Effector memory CD4-positive, alpha-beta T cell (primary cell): ENCODE results near the gene CSRP1.

ENCODE experiments used
- DNase-seq, 3 donors: peaks; one replicate each; pipeline ENCODE4 v3.0.0-alpha.2; 2020
- H3K27ac ChIP-seq: 2 replicates; pipeline ENCODE4 v1.7.0; 2013; ENCODE audit warnings: mild to moderate bottlenecking, low read length, moderate library complexity; ENCODE audit not compliant: insufficient read depth, poor library complexity, severe bottlenecking
- H3K27me3 ChIP-seq: replicated peaks from 2 replicates; pipeline ENCODE4 v1.7.0; 2013; ENCODE audit warnings: mild to moderate bottlenecking, low read length; ENCODE audit not compliant: insufficient read depth, control insufficient read depth, poor library complexity, severe bottlenecking
- H3K36me3 ChIP-seq: 2 replicates; pipeline ENCODE4 v1.7.0; 2013; ENCODE audit warnings: mild to moderate bottlenecking, low read length, moderate library complexity; ENCODE audit not compliant: control insufficient read depth, insufficient read depth
- H3K4me1 ChIP-seq: 2 replicates; pipeline ENCODE4 v1.7.0; 2013; ENCODE audit warnings: low read length, mild to moderate bottlenecking; ENCODE audit not compliant: control insufficient read depth, insufficient read depth, poor library complexity, severe bottlenecking
- H3K4me3 ChIP-seq: 2 replicates; pipeline ENCODE4 v1.7.0; 2013; ENCODE audit warnings: low read length, low read depth, mild to moderate bottlenecking; ENCODE audit not compliant: insufficient read depth, poor library complexity, severe bottlenecking
- H3K9me3 ChIP-seq: 2 replicates; pipeline ENCODE4 v1.7.0; 2013; ENCODE audit warnings: mild to moderate bottlenecking, low read length, moderate library complexity; ENCODE audit not compliant: control insufficient read depth

The CSRP1 gene

DNA sequence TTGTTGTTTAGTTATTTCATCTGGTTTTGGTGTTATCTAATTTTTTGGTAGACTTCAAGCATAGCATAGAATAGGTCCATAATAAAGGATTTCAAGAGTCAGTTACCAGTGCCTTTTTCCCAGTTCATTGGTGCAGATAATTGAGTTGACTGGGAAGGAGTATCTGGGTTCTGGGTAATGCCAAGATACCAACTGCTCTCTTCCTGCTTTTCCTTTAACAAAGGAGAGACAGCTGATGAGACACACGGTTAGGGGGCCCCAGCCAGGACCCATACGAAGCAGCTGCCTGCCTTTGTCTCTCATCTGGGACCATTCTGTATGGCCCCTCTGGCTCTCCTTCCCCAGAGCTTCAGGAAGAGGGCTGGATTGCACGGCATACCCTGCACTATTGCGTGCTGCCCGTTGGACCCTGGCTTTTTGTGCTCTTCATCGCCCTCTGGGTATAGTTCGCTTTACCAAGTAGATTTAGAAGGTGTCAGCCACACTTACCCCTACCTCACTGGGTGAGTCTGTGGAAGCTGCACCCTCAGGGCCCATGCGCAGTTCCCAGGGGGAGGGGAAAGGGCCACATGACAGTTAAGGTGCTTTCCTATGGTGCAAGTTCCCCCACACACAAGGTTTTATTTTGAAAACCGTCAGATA is 39.0 kb upstream of the CSRP1 start:
- no peak overlapping the region for H3K27ac ChIP-seq
- no peaks in the 10 kb centered on the region for H3K36me3 ChIP-seq
- DNase-seq: no peak
- no peaks in the 10 kb centered on the region for H3K9me3 ChIP-seq
- H3K4me3 ChIP-seq: no peak overlapping the region
- peaks cover 2% of the 10 kb centered on the region for H3K27me3 ChIP-seq
- no peaks in the 10 kb centered on the region for H3K4me1 ChIP-seq

GRCh38 chr1:201544710-201545109 is 37.8 kb upstream of the CSRP1 start:
- peaks cover 12% of the 10 kb centered on the region for H3K27me3 ChIP-seq
- H3K4me3 ChIP-seq: no peak overlapping the region
- DNase-seq: no peak
- no peaks in the 10 kb centered on the region for H3K9me3 ChIP-seq
- no peak overlapping the region for H3K27ac ChIP-seq
- H3K4me1 ChIP-seq: peaks cover 3% of the 10 kb centered on the region
- no peaks in the 10 kb centered on the region for H3K36me3 ChIP-seq

GRCh38 chr1:201543871-201544642 is 37.1 kb upstream of the CSRP1 start:
- no peak for DNase-seq
- H3K4me3 ChIP-seq: no peak overlapping the region
- H3K36me3 ChIP-seq: no peaks in the 10 kb centered on the region
- H3K4me1 ChIP-seq: peaks cover 8% of the 10 kb centered on the region
- H3K27ac ChIP-seq: no peak overlapping the region
- H3K9me3 ChIP-seq: no peaks in the 10 kb centered on the region
- H3K27me3 ChIP-seq: peaks cover 19% of the 10 kb centered on the region

GRCh38 chr1:201542309-201543035 is 35.5 kb upstream of the CSRP1 start:
- peaks cover 18% of the 10 kb centered on the region for H3K4me1 ChIP-seq
- H3K4me3 ChIP-seq: no peak overlapping the region
- H3K27me3 ChIP-seq: peaks cover 34% of the 10 kb centered on the region
- no peaks in the 10 kb centered on the region for H3K36me3 ChIP-seq
- DNase-seq: no peak
- H3K27ac ChIP-seq: no peak overlapping the region
- H3K9me3 ChIP-seq: no peaks in the 10 kb centered on the region

- no peak for DNase-seq
- Histone ChIP-seq H3K27me3 (peaks cover 40% of the 10 kb centered on the region), H3K4me1 (peaks cover 18% of the 10 kb centered on the region), H3K9me3 (no peaks in the 10 kb centered on the region), H3K36me3 (no peaks in the 10 kb centered on the region), H3K4me3 (no peak overlapping the region), H3K27ac (no peak overlapping the region)
These were observed 34.2 kb upstream of the CSRP1 start for GRCh38 chr1:201540846-201541735.

DNA sequence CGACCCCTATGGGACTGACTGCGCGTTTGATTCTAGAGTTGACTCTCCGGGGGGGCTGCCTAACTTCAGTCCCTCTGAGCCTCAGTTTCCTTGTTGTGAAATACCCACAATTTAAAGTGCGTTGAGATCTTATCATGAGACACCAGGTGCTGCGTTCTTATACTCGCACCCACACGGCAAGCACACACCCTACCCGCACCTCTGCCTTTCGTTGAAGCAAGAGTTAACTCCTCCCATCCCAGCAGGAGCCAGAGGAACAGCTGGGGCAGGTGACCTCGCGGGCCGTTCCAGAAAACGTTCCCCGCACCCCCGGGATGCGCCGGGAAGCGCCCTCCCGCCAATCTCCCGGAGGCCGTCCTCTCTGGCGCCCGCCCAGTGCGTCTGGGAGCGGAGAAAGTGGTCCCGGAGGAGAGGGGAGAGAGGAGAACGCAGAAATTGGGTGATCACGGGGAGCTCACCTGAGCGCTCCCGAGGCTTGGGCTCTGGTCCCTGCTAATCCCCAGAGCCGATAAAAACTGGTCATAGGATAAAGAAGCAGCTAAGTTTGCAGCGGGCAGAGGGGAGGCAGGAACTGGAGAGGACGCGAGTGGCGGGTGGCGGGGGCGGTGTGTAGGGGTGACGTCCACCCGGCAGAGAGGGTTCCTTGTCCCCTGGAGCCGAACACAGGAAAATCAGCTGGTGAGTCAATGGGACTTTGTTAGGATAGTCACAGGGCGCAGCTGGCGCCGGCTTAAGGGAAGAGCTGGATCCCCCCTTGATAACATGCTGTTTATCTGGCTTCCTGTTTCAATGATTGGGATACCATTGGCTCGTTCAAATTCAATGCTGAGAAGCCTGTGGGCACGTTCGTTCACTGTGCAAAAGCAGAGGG is 32.9 kb upstream of the CSRP1 start:
- Histone ChIP-seq H3K4me1 (peaks cover 18% of the 10 kb centered on the region), H3K36me3 (no peaks in the 10 kb centered on the region), H3K9me3 (no peaks in the 10 kb centered on the region), H3K27me3 (peaks cover 40% of the 10 kb centered on the region), H3K27ac (no peak overlapping the region), H3K4me3 (peak overlapping the region; percentile 48)
- DNase-seq: no peak

- peaks cover 18% of the 10 kb centered on the region for H3K4me1 ChIP-seq
- no peaks in the 10 kb centered on the region for H3K36me3 ChIP-seq
- H3K27me3 ChIP-seq: peaks cover 40% of the 10 kb centered on the region
- no peak within 1 kb of the TSS for H3K27ac ChIP-seq
- no peaks in the 10 kb centered on the region for H3K9me3 ChIP-seq
- H3K4me3 ChIP-seq: peak within 1 kb of the TSS; percentile 48
- DNase-seq: no peak
These were observed 32.0 kb upstream of the CSRP1 start, which contains the start of gene NAV1 for GRCh38 chr1:201538612-201539551. Gene NAV1, plus strand, starts transcription at chr1:201539127. Its CDS starts 83,758 bp downstream, at chr1:201622885.

- H3K9me3 ChIP-seq: no peaks in the 10 kb centered on the region
- no peak overlapping the region for H3K27ac ChIP-seq
- no peaks in the 10 kb centered on the region for H3K36me3 ChIP-seq
- peak overlapping the region; percentile 48 for H3K4me3 ChIP-seq
- H3K27me3 ChIP-seq: peaks cover 40% of the 10 kb centered on the region
- peaks cover 18% of the 10 kb centered on the region for H3K4me1 ChIP-seq
- no peak for DNase-seq
These were observed 31.1 kb upstream of the CSRP1 start for GRCh38 chr1:201537891-201538611.
